Ascending aorta (tissue), 2 donors: ENCODE measurements around the gene DIAPH2. TPM values are rescaled to one million over a fixed set of nuclear protein-coding genes. Genes with fewer than 3 reads are reported as not detected.

Source experiments
- DNase-seq, 2 donors: peaks; one replicate each; pipeline ENCODE4 v3.0.0-alpha.2; 2019; ENCODE audit warnings: low spot score in 2 of 2
- H3K27ac ChIP-seq, 2 donors: fragments of 200-600 bp; sonication (generic); one replicate each; pipeline ENCODE4 v1.5.1; 2016 to 2017; ENCODE audit warnings: mild to moderate bottlenecking in 1 of 2
- H3K27me3 ChIP-seq: fragments of 200-600 bp; sonication (generic); one replicate; pipeline ENCODE4 v1.5.1; 2017
- H3K36me3 ChIP-seq, 2 donors: fragments of 200-600 bp; sonication (generic); one replicate each; pipeline ENCODE4 v1.5.1; 2016
- H3K4me1 ChIP-seq, 2 donors: fragments of 200-600 bp; sonication (generic); one replicate each; pipeline ENCODE4 v1.5.1; 2016 to 2017; ENCODE audit warnings: mild to moderate bottlenecking in 1 of 2
- H3K4me3 ChIP-seq, 2 donors: fragments of 200-600 bp; sonication (generic); one replicate each; pipeline ENCODE4 v1.5.1; 2016 to 2017; ENCODE audit warnings: mild to moderate bottlenecking in 1 of 2
- H3K9me3 ChIP-seq, 2 donors: fragments of 200-600 bp; sonication (generic); one replicate each; pipeline ENCODE4 v1.5.1; 2016
- intact Hi-C: fragments of 100-400 bp; cut with DNase I; formaldehyde crosslinking; loops from one replicate; pipeline ENCODE4 v1.15.1; 2023
- total RNA-seq: library from RNA; depleted of rRNA; stranded (reverse); fragments of >200 nt; gene quantifications from one replicate; pipeline ENCODE4 v1.1.0, GENCODE V29; 2016
- TF ChIP-seq, protein P1 (sequence below), 3 experiments: fragments of 200-600 bp in 2 of 3; fragments of 450-650 bp in 1 of 3; sonication (generic) in 2 of 3; IDR thresholded peaks; one replicate each; pipeline ENCODE4 v1.5.1; 2016 to 2019; ENCODE audit warnings: antibody characterized with exemption in 3 of 3, mild to moderate bottlenecking in 1 of 3, moderate library complexity in 1 of 3

The DIAPH2 gene
- total RNA-seq, 1 donor from 2014 or later: 27.9 TPM

DNA sequence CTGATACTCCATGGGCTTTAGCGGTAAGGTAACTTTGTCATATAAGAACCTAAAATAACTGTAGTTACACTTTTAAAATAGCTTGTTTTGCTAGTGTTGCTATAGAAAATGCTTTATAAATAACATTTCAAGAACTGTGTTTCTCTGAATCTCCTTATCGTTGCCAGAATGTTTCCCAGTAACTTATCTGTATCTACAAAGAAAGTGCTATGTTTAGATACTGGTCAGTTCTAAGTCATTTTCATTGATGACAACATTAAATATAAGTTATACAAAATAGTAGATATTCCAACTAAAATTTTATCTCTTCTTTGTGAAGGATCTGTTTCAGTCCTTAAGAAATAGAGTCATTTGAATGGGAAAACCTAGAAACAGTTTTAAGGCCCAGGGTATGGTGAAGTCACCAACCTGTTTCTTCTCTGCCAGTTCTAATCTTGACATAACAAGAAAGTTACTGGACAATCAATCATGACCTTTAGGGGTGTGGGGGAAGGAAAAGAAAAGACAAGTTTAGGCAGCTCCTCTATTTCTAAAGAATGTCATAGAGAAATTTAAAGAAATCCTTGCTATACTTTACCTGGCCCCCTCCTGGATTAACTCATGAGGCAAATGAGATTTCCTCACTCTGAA is 625.0 kb downstream of the DIAPH2 start:
- H3K36me3 ChIP-seq: no peaks in the 10 kb centered on the region
- no peak for DNase-seq
- H3K4me1 ChIP-seq: no peaks in the 10 kb centered on the region
- intact Hi-C loops: no loop called here
- no peaks in the 10 kb centered on the region for H3K27me3 ChIP-seq
- TF ChIP-seq, protein P1, sequence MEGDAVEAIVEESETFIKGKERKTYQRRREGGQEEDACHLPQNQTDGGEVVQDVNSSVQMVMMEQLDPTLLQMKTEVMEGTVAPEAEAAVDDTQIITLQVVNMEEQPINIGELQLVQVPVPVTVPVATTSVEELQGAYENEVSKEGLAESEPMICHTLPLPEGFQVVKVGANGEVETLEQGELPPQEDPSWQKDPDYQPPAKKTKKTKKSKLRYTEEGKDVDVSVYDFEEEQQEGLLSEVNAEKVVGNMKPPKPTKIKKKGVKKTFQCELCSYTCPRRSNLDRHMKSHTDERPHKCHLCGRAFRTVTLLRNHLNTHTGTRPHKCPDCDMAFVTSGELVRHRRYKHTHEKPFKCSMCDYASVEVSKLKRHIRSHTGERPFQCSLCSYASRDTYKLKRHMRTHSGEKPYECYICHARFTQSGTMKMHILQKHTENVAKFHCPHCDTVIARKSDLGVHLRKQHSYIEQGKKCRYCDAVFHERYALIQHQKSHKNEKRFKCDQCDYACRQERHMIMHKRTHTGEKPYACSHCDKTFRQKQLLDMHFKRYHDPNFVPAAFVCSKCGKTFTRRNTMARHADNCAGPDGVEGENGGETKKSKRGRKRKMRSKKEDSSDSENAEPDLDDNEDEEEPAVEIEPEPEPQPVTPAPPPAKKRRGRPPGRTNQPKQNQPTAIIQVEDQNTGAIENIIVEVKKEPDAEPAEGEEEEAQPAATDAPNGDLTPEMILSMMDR (IDR thresholded peaks at IDR 0.05): no peak
- no peaks in the 10 kb centered on the region for H3K9me3 ChIP-seq
- no peak overlapping the region for H3K27ac ChIP-seq
- no peak overlapping the region for H3K4me3 ChIP-seq

DNA sequence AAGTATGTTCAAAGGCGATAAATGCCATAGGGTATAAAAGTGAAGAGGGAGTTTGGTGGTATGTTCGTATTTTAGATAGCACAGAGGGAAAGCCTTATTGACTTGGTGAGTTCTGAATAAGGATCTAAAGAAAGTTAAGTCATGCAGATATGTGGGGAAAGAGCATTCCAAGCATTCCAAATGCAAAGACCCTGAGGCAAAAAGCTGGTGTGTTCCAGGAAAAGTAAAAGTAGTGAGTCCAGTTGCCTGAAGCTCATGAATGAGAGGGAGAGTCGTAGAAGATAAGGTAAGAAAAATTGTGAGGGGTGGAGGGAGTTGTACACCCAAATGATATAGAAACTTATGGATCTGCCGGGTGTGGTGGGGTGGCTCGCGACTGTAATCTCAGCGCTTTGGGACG is 625.7 kb downstream of the DIAPH2 start:
- intact Hi-C loops: no loop called here
- TF ChIP-seq, protein P1 (IDR thresholded peaks at IDR 0.05): no peak
- no peaks in the 10 kb centered on the region for H3K4me1 ChIP-seq
- no peak for DNase-seq
- no peaks in the 10 kb centered on the region for H3K27me3 ChIP-seq
- H3K9me3 ChIP-seq: no peaks in the 10 kb centered on the region
- no peaks in the 10 kb centered on the region for H3K36me3 ChIP-seq
- H3K27ac ChIP-seq: no peak overlapping the region
- no peak overlapping the region for H3K4me3 ChIP-seq

DNA sequence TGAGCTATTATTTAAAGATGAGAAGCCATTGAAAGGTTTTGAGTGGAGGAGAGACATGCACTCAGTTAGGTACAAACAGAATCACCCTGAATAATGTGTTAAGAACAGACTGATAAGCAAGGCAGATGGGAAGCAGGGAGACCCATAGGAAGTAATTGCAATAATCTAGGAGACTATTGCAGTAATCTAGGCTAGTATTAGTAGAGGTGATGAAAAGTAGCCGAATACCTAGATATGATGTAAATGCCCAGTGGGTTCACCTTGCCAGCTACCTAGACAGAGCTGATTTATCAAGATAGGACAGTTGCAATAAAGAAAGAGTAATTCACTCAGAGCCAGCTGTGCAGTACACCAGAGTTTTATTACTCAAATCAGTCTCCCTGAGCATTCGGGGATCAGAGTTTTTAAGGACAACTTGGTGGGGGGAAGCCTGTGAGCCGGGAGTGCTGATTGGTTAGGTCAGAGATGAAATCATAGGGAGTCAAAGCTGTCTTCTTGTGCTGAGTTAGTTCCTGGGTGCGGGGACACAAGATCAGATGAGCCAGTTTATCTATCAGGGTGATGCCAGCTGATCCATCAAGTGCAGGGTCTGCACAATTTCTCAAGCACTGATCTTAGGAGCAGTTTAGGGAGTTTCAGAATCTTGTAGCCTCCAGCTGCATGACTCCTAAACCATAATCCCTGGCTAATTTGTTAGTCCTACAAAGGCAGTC is 626.6 kb downstream of the DIAPH2 start:
- no peak overlapping the region for H3K27ac ChIP-seq
- TF ChIP-seq, protein P1 (IDR thresholded peaks at IDR 0.05): no peak
- H3K36me3 ChIP-seq: no peaks in the 10 kb centered on the region
- no peak for DNase-seq
- H3K27me3 ChIP-seq: no peaks in the 10 kb centered on the region
- intact Hi-C loops: no loop called here
- H3K4me3 ChIP-seq: no peak overlapping the region
- H3K9me3 ChIP-seq: no peaks in the 10 kb centered on the region
- H3K4me1 ChIP-seq: no peaks in the 10 kb centered on the region

DNA sequence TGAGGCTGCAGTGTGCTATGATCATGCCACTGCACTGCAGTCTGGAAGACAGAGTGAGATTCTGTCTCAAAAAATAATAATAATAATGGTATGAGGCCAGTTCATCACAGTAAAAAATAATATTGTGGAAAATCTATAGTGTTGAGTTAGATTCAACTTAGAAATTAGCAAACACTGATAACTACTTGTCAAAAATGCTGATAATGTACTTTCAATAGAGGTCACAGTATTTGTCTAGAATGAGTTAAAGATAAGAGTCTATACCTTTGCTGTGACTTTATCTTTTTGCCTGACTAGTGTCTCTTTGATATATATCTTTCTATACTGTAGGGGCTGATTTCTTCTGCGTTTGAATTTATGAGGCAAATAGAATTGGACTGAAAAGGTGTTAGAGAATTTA is 629.7 kb downstream of the DIAPH2 start:
- DNase-seq: no peak
- H3K27me3 ChIP-seq: no peaks in the 10 kb centered on the region
- no peaks in the 10 kb centered on the region for H3K9me3 ChIP-seq
- intact Hi-C loops: no loop called here
- TF ChIP-seq, protein P1 (IDR thresholded peaks at IDR 0.05): no peak
- H3K36me3 ChIP-seq: no peaks in the 10 kb centered on the region
- H3K4me1 ChIP-seq: no peaks in the 10 kb centered on the region
- H3K27ac ChIP-seq: no peak overlapping the region
- no peak overlapping the region for H3K4me3 ChIP-seq

DNA sequence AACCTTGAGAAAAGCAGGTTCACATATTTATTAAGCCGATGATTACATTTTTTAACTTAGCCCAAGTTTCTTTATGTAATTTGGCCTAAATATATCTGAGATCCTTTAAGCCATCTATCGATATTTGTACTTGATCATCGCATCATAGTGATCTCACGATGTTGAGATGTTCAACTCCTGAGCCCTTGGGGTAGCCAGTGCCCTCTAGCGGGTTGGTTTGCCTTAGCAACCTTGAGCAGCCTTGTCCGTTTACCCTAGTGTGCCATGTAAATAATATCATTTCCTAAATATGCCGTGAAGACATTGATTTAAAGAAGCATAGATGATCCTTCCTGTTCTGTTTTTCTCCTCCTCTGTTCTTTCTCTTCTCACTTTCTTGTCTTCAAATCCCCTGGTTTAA is 631.3 kb downstream of the DIAPH2 start:
- intact Hi-C loops: no loop called here
- TF ChIP-seq, protein P1 (IDR thresholded peaks at IDR 0.05): no peak
- Histone ChIP-seq H3K9me3 (no peaks in the 10 kb centered on the region), H3K4me1 (no peaks in the 10 kb centered on the region), H3K36me3 (no peaks in the 10 kb centered on the region), H3K27me3 (no peaks in the 10 kb centered on the region), H3K27ac (no peak overlapping the region), H3K4me3 (no peak overlapping the region)
- no peak for DNase-seq
